B cell (primary cell): ENCODE data around the gene ZBTB3. TPM values are rescaled to one million over a fixed set of nuclear protein-coding genes. Genes with fewer than 3 reads are reported as not detected.

Source experiments
- ATAC-seq: fragments of 200-7000 bp; cut with Tn5 transposase; one replicate; pipeline ENCODE4 v1.10.0; 2021; ENCODE audit warnings: low read depth, mild to moderate bottlenecking, moderate number of reproducible peaks, moderate library complexity
- CTCF ChIA-PET: fragments of 350-600 bp; sonication (Branson Sonifier 250); formaldehyde crosslinking; loops from one replicate; lab custom pipeline; 2021; ENCODE audit warnings: antibody characterized with exemption, inconsistent platforms; lab: Charles Lee
- POLR2A ChIA-PET: fragments of 350-600 bp; sonication (Branson Sonifier 250); formaldehyde crosslinking; loops from one replicate; lab custom pipeline; 2021; ENCODE audit warnings: antibody characterized with exemption; lab: Charles Lee
- DNase-seq: peaks from one replicate; pipeline ENCODE4 v3.0.0; 2013
- H2AFZ ChIP-seq: 2 replicates; pipeline ENCODE4 v1.6.1; 2012; ENCODE audit warnings: mild to moderate bottlenecking, low read depth, low read length; ENCODE audit not compliant: insufficient read depth, poor library complexity, severe bottlenecking
- H3K27ac ChIP-seq, 2 donors: 1 replicate in 1 of 2; 2 replicates in 1 of 2; pipeline ENCODE4 v1.5.1; 2012 to 2013; ENCODE audit warnings: low read length in 2 of 2, mild to moderate bottlenecking in 2 of 2, moderate library complexity in 1 of 2
- H3K27me3 ChIP-seq, 4 experiments: fragments of 200-600 bp in 1 of 4; sonication (generic) in 1 of 4; replicated peaks in 1 of 4; 1 replicate in 2 of 4; 2 replicates in 2 of 4; pipeline versions ENCODE4 v1.6.1 to v1.7.0; 2013 to 2016; ENCODE audit warnings: low read length in 3 of 4, mild to moderate bottlenecking in 2 of 4, mixed read lengths in 1 of 4, moderate library complexity in 1 of 4; ENCODE audit not compliant: insufficient read depth in 4 of 4, control insufficient read depth in 3 of 4; ENCODE audit errors: control extremely low read depth in 1 of 4
- H3K36me3 ChIP-seq, 2 experiments: replicated peaks in 1 of 2; 1 replicate in 1 of 2; 2 replicates in 1 of 2; pipeline versions ENCODE4 v1.6.1 to v1.7.1; 2013; ENCODE audit warnings: low read length in 1 of 2; ENCODE audit not compliant: insufficient read depth in 2 of 2, control insufficient read depth in 1 of 2; ENCODE audit errors: control extremely low read depth in 1 of 2, extremely low read depth in 1 of 2
- H3K4me1 ChIP-seq, 2 donors: fragments of 200-600 bp in 1 of 2; sonication (generic) in 1 of 2; 1 replicate in 1 of 2; 2 replicates in 1 of 2; pipeline versions ENCODE4 v1.5.1 to v1.6.1; 2013 to 2017; ENCODE audit warnings: low read length in 2 of 2; ENCODE audit not compliant: control insufficient read depth in 2 of 2, insufficient read depth in 2 of 2
- H3K4me2 ChIP-seq: replicated peaks from 2 replicates; pipeline ENCODE3; 2012; ENCODE audit warnings: mild to moderate bottlenecking, low read depth, low read length; ENCODE audit not compliant: poor library complexity, severe bottlenecking
- H3K4me3 ChIP-seq, 5 experiments: fragments of 200-600 bp in 1 of 5; sonication (generic) in 1 of 5; 1 replicate in 3 of 5; 2 replicates in 2 of 5; pipeline versions ENCODE4 v1.5.1 to v1.7.0; 2011 to 2016; ENCODE audit warnings: low read length in 4 of 5, mild to moderate bottlenecking in 4 of 5, low read depth in 2 of 5, control low read depth in 1 of 5, moderate library complexity in 1 of 5; ENCODE audit not compliant: insufficient read depth in 1 of 5; ENCODE audit errors: control extremely low read depth in 1 of 5, extremely low read depth in 1 of 5
- H3K79me2 ChIP-seq: fragments of 200-600 bp; sonication (generic); one replicate; pipeline ENCODE4 v1.6.0; 2016; ENCODE audit warnings: low read length; ENCODE audit not compliant: control insufficient read depth, insufficient read depth
- H3K9ac ChIP-seq: fragments of 200-600 bp; sonication (generic); 2 replicates; pipeline ENCODE4 v1.6.1; 2017; ENCODE audit warnings: mild to moderate bottlenecking, low read length, moderate library complexity
- H3K9me3 ChIP-seq, 3 donors: one replicate each; pipeline versions ENCODE4 v1.6.1 to v1.7.1; 2013; ENCODE audit warnings: low read length in 2 of 3; ENCODE audit not compliant: control insufficient read depth in 2 of 3, insufficient read depth in 1 of 3; ENCODE audit errors: control extremely low read depth in 1 of 3
- H4K20me1 ChIP-seq: 2 replicates; pipeline ENCODE4 v1.6.0; 2012; ENCODE audit warnings: mild to moderate bottlenecking, low read length; ENCODE audit not compliant: insufficient read depth, control insufficient read depth, poor library complexity, severe bottlenecking
- H3K27ac Mint-ChIP-seq: one replicate; pipeline ENCODE4 v1.8.0; 2021; ENCODE audit warnings: mixed read lengths
- H3K27me3 Mint-ChIP-seq: one replicate; pipeline ENCODE4 v1.8.0; 2021; ENCODE audit warnings: mixed read lengths
- H3K4me1 Mint-ChIP-seq: one replicate; pipeline ENCODE4 v1.8.0; 2021; ENCODE audit warnings: mixed read lengths
- H3K4me3 Mint-ChIP-seq: one replicate; pipeline ENCODE4 v1.8.0; 2021; ENCODE audit warnings: mixed read lengths
- H3K9me3 Mint-ChIP-seq: one replicate; pipeline ENCODE4 v1.8.0; 2022; ENCODE audit warnings: mixed read lengths; ENCODE audit not compliant: insufficient read depth
- EZH2 ChIP-seq: IDR thresholded peaks from 2 replicates; pipeline ENCODE4 v1.6.1; 2012; ENCODE audit warnings: borderline replicate concordance, low read depth, mild to moderate bottlenecking, moderate library complexity, low read length; ENCODE audit not compliant: insufficient read depth, poor library complexity, severe bottlenecking
- WGBS: methylation state at CpG from one replicate; pipeline ENCODE4 v1.1.5; 2013; ENCODE audit warnings: missing lambda C conversion rate; ENCODE audit not compliant: insufficient coverage; 5-methylcytosine and 5-hydroxymethylcytosine counted together
- intact Hi-C: fragments of 100-400 bp; cut with micrococcal nuclease; formaldehyde crosslinking; loops from one replicate; pipeline ENCODE4 v1.10.0; 2022
- polyA plus RNA-seq: library from polyadenylated mRNA; depleted of rRNA; stranded (reverse); fragments of >200 nt; gene quantifications from 2 replicates; pipeline ENCODE4 v1.2.3, GENCODE V29; 2012
- total RNA-seq, 2 donors: library from RNA; stranded (reverse); fragments of 120-200 nt in 1 of 2; gene quantifications; 1 replicate in 1 of 2; 2 replicates in 1 of 2; pipeline versions ENCODE4 v1.2.3 to v1.2.4, GENCODE V29; 2013 to 2022
- TF ChIP-seq, protein P1 (sequence below): fragments of 200-600 bp; IDR thresholded peaks from one replicate; pipeline ENCODE4 v1.8.0; 2022; ENCODE audit warnings: antibody characterized with exemption, mild to moderate bottlenecking

The ZBTB3 gene
- total and polyA plus RNA-seq, 2 donors (not counting 1 experiment from before 2014, with no cell fraction given), result 8.7 to 22.0 TPM

GRCh38 chr11:62726915-62727164 lies 27.1 kb downstream of the ZBTB3 start:
- ATAC-seq, result no peak
- peaks cover 58% of the 10 kb centered on the region for H4K20me1 ChIP-seq
- H3K4me2 ChIP-seq, result peak overlapping the region; percentile 91
- H3K4me1 ChIP-seq, result peaks cover 37 to 41% of the 10 kb centered on the region in 2 donors
- H2AFZ ChIP-seq, result peak overlapping the region; percentile 91
- H3K9ac ChIP-seq, result peak overlapping the region; percentile 93
- intact Hi-C loops, result loop anchor here (1.0 to 2.0 kb wide), 11 partner anchors 18 to 154 kb away; partner anchors contain the start of genes EML3, ROM1, SLC3A2 and STX5
- ChIA-PET CTCF (interaction anchor here (0.6 to 5.5 kb wide), 10 partner anchors 18 to 197 kb away, joined by 3 to 34 read pairs (median 4); partner anchors contain the start of genes BSCL2, SLC3A2, TMEM179B and ZBTB3), POLR2A (interaction anchor here (0.8 to 4.9 kb wide), 21 partner anchors 13 to 154 kb away, joined by 3 to 75 read pairs (median 8); partner anchors contain the start of genes BSCL2, C11orf98, CSKMT and GNG3)
- H3K4me3 ChIP-seq, result peak overlapping the region; percentile 94 to 100 (median 99)
- no peaks in the 10 kb centered on the region for H3K27me3 Mint-ChIP-seq
- no peaks in the 10 kb centered on the region for H3K9me3 Mint-ChIP-seq
- peaks cover 3 to 29% of the 10 kb centered on the region in 2 experiments for H3K36me3 ChIP-seq
- no peak for DNase-seq
- WGBS, result 1% methylated on average over 37 of the region's 37 CpGs
- H3K4me1 Mint-ChIP-seq, result peaks cover 55% of the 10 kb centered on the region
- H3K27ac Mint-ChIP-seq, result peak overlapping the region; percentile 99
- H3K79me2 ChIP-seq, result peaks cover 81% of the 10 kb centered on the region
- H3K27me3 ChIP-seq, result no peaks in the 10 kb centered on the region
- H3K4me3 Mint-ChIP-seq, result peak overlapping the region; percentile 95
- peak overlapping the region; percentile 40 to 90 for H3K27ac ChIP-seq
- no peaks in the 10 kb centered on the region for H3K9me3 ChIP-seq
- TF ChIP-seq, protein P1, sequence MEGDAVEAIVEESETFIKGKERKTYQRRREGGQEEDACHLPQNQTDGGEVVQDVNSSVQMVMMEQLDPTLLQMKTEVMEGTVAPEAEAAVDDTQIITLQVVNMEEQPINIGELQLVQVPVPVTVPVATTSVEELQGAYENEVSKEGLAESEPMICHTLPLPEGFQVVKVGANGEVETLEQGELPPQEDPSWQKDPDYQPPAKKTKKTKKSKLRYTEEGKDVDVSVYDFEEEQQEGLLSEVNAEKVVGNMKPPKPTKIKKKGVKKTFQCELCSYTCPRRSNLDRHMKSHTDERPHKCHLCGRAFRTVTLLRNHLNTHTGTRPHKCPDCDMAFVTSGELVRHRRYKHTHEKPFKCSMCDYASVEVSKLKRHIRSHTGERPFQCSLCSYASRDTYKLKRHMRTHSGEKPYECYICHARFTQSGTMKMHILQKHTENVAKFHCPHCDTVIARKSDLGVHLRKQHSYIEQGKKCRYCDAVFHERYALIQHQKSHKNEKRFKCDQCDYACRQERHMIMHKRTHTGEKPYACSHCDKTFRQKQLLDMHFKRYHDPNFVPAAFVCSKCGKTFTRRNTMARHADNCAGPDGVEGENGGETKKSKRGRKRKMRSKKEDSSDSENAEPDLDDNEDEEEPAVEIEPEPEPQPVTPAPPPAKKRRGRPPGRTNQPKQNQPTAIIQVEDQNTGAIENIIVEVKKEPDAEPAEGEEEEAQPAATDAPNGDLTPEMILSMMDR, result no peak

DNA sequence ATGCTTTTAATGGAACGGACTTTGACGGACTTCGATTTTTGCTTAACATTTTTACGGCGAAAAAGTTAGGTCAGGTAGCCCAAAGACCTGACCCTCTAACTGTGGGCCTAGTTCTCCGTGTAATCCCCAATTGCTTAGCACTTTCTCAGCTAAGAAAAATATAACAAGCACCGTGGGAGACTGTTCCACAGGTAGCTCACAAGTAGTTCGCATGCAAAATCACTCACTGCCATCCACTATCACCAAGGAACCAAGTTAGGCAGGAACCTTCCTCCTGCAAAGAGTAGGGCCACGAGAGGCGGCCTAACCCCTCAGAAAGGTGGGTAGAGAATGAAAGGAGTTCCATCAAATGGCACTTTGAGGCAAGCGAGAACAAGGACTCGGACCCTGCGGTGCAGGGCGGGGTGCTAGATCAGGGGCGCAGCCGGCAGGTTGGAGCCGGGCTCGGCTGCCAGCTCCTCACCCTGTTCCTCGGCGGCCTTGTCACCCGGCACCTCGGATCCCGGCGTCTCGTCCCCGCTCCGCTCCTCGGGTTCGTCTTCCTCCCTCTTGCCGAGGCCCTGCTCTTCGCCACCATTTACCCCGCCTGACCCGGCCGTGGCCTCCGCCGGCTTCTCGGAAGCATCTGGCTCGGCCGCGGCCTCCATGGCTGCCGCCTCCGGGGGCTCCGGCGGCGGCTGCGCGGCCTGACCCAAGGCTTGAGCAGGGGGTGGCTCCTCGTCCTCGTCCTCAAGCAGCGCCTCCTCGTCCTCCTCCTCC lies 27.6 kb downstream of the ZBTB3 start:
- Mint-ChIP-seq H3K4me3 (peak overlapping the region; percentile 95), H3K27ac (peak overlapping the region; percentile 99), H3K27me3 (no peaks in the 10 kb centered on the region), H3K4me1 (peaks cover 55% of the 10 kb centered on the region), H3K9me3 (no peaks in the 10 kb centered on the region)
- Histone ChIP-seq H3K9me3 (no peaks in the 10 kb centered on the region), H3K36me3 (peaks cover 3 to 34% of the 10 kb centered on the region in 2 experiments), H4K20me1 (peaks cover 57% of the 10 kb centered on the region), H3K27me3 (no peaks in the 10 kb centered on the region), H3K4me3 (peak overlapping the region; percentile 94 to 100 (median 99)), H3K4me1 (peaks cover 37 to 41% of the 10 kb centered on the region in 2 donors), H3K4me2 (peak overlapping the region; percentile 91), H3K9ac (peak overlapping the region; percentile 93), H2AFZ (peak overlapping the region; percentile 91), H3K27ac (peak overlapping the region; percentile 40 to 90), H3K79me2 (peaks cover 81% of the 10 kb centered on the region)
- no peak for DNase-seq
- ChIA-PET CTCF (interaction anchor here (0.8 to 5.5 kb wide), 7 partner anchors 12 to 184 kb away, joined by 3 to 34 read pairs (median 3); partner anchors contain the start of genes SLC3A2, TMEM179B and ZBTB3), POLR2A (interaction anchor here (0.6 to 4.9 kb wide), 15 partner anchors 18 to 155 kb away, joined by 3 to 75 read pairs (median 14); partner anchors contain the start of genes BSCL2, C11orf98, CSKMT and GNG3)
- ATAC-seq, result no peak
- intact Hi-C loops, result loop anchor here (2.0 kb wide), 5 partner anchors 56 to 154 kb away; partner anchors contain the start of genes EML3, ROM1, SLC3A2 and STX5
- WGBS, result under 1% methylated on average over 51 of the region's 51 CpGs
- TF ChIP-seq, protein P1, result no peak
- TF ChIP-seq EZH2, result no peak
